ENCODE results near the gene PARD3. TPM values are rescaled to one million over a fixed set of nuclear protein-coding genes. Genes with fewer than 3 reads are reported as not detected.

The PARD3 gene
- total and polyA plus RNA-seq, 10 of the 15 experiments (the other 5 are each of a cell fraction or from before 2014, with no cell fraction given), result 2.6 to 43.1 (median 13.9) TPM

GRCh38 chr10:34705563-34705962 is 109.5 kb downstream of the PARD3 start (continued):
- TF ChIP-seq ZBTB40 (IDR thresholded peaks at IDR 0.05; ENCODE audit: borderline replicate concordance) (no peak), MAX (IDR thresholded peaks at IDR 0.05; ENCODE audit: low read depth, low read length) (no peak), RUNX3 (IDR thresholded peaks at IDR 0.05; ENCODE audit: low read length) (peak; percentile 88), EP300 (IDR thresholded peaks at IDR 0.05; ENCODE audit: borderline replicate concordance in 1 of 2, control insufficient read depth in 1 of 2, low read depth in 2 of 2, low read length in 2 of 2) (no peak), IKZF1 (conservative IDR thresholded peaks at IDR 0.05) (peak; percentile 55), SMAD5 (IDR thresholded peaks at IDR 0.05; ENCODE audit: low read depth) (no peak), ELK1 (IDR thresholded peaks at IDR 0.05; ENCODE audit: low read depth, low read length) (no peak), SKIL (IDR thresholded peaks at IDR 0.05; ENCODE audit: low read depth, poor library complexity, severe bottlenecking) (peak; percentile 45), SPI1 (IDR thresholded peaks at IDR 0.05; ENCODE audit: borderline replicate concordance, insufficient read depth, low read depth, low read length) (no peak), REST (IDR thresholded peaks at IDR 0.05; ENCODE audit: low read depth, low read length) (no peak), MTA2 (IDR thresholded peaks at IDR 0.05; ENCODE audit: low read depth) (peak; percentile 74), MLLT1 (IDR thresholded peaks at IDR 0.05) (peak; percentile 88), BHLHE40 (IDR thresholded peaks at IDR 0.05; ENCODE audit: borderline replicate concordance in 1 of 2, low read depth in 2 of 2, low read length in 1 of 2) (peak in 1 of 2 experiments; percentile 49; a peak in 1 of 4 replicates), IRF5 (IDR thresholded peaks at IDR 0.05; ENCODE audit: borderline replicate concordance) (peak; percentile 90)

Measured in GM12878 (cell line).